ENCODE results near the gene GLIPR1L1.

DNA sequence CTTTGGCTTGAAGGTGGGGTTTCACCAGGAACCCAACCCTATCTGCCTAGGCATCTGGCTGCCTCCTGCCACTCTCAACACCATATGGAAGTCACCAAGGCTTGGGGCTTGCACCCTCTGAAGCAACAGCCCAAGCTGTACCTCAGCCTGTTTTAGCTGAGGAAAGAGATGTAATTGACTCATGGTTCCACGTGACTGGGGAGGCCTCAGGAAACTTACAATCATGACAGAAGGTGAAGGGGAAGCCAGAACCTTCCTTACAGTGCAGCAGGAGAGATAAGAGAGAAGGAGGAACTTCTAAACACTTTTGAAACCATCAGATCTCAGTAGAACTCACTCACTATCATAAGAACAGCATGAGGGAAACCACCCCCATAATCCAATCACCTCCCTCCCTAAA, 26.9 kb downstream of the GLIPR1L1 start:
- TF ChIP-seq, protein P1, sequence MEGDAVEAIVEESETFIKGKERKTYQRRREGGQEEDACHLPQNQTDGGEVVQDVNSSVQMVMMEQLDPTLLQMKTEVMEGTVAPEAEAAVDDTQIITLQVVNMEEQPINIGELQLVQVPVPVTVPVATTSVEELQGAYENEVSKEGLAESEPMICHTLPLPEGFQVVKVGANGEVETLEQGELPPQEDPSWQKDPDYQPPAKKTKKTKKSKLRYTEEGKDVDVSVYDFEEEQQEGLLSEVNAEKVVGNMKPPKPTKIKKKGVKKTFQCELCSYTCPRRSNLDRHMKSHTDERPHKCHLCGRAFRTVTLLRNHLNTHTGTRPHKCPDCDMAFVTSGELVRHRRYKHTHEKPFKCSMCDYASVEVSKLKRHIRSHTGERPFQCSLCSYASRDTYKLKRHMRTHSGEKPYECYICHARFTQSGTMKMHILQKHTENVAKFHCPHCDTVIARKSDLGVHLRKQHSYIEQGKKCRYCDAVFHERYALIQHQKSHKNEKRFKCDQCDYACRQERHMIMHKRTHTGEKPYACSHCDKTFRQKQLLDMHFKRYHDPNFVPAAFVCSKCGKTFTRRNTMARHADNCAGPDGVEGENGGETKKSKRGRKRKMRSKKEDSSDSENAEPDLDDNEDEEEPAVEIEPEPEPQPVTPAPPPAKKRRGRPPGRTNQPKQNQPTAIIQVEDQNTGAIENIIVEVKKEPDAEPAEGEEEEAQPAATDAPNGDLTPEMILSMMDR (IDR thresholded peaks at IDR 0.05), result no peak
- TF ChIP-seq NR1H2 (CRISPR knock-in tag; IDR thresholded peaks at IDR 0.05) (no peak), FOXK1 (CRISPR knock-in tag; IDR thresholded peaks at IDR 0.05) (no peak), MAX (CRISPR knock-in tag; IDR thresholded peaks at IDR 0.05) (no peak), ZNF512 (CRISPR knock-in tag; IDR thresholded peaks at IDR 0.05; ENCODE audit: borderline replicate concordance) (no peak), ZNF219 (CRISPR knock-in tag; IDR thresholded peaks at IDR 0.05; ENCODE audit: borderline replicate concordance) (no peak), NFE2L1 (CRISPR knock-in tag; IDR thresholded peaks at IDR 0.05) (no peak), IRF2 (CRISPR knock-in tag; IDR thresholded peaks at IDR 0.05; ENCODE audit: borderline replicate concordance, low read depth) (no peak), MXD4 (CRISPR knock-in tag; IDR thresholded peaks at IDR 0.05; ENCODE audit: borderline replicate concordance) (no peak), TCF7 (CRISPR knock-in tag; IDR thresholded peaks at IDR 0.05; ENCODE audit: low read depth) (no peak)
- TF ChIP-seq, protein P2, sequence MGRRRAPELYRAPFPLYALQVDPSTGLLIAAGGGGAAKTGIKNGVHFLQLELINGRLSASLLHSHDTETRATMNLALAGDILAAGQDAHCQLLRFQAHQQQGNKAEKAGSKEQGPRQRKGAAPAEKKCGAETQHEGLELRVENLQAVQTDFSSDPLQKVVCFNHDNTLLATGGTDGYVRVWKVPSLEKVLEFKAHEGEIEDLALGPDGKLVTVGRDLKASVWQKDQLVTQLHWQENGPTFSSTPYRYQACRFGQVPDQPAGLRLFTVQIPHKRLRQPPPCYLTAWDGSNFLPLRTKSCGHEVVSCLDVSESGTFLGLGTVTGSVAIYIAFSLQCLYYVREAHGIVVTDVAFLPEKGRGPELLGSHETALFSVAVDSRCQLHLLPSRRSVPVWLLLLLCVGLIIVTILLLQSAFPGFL (CRISPR knock-in tag; IDR thresholded peaks at IDR 0.05; ENCODE audit: borderline replicate concordance), result no peak
- TF ChIP-seq, protein P3, sequence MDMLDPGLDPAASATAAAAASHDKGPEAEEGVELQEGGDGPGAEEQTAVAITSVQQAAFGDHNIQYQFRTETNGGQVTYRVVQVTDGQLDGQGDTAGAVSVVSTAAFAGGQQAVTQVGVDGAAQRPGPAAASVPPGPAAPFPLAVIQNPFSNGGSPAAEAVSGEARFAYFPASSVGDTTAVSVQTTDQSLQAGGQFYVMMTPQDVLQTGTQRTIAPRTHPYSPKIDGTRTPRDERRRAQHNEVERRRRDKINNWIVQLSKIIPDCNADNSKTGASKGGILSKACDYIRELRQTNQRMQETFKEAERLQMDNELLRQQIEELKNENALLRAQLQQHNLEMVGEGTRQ (CRISPR knock-in tag; IDR thresholded peaks at IDR 0.05), result no peak
- TF ChIP-seq, protein P4, sequence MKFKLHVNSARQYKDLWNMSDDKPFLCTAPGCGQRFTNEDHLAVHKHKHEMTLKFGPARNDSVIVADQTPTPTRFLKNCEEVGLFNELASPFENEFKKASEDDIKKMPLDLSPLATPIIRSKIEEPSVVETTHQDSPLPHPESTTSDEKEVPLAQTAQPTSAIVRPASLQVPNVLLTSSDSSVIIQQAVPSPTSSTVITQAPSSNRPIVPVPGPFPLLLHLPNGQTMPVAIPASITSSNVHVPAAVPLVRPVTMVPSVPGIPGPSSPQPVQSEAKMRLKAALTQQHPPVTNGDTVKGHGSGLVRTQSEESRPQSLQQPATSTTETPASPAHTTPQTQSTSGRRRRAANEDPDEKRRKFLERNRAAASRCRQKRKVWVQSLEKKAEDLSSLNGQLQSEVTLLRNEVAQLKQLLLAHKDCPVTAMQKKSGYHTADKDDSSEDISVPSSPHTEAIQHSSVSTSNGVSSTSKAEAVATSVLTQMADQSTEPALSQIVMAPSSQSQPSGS (CRISPR knock-in tag; IDR thresholded peaks at IDR 0.05; ENCODE audit: borderline replicate concordance, low read depth), result no peak
